ENCODE results near the gene MAB21L3.
"Not testable (repeated sequence)": the region's sequence is repeated elsewhere in the genome, so short reads cannot be mapped to it uniquely, and the experiment has no call there.

Gene MAB21L3

GRCh38 chr1:116138277-116138792 is 27.1 kb downstream of the MAB21L3 start:
- DNase-seq (ENCODE audit: low read depth), result no peak

GRCh38 chr1:116139592-116140134 is 28.5 kb downstream of the MAB21L3 start:
- DNase-seq (ENCODE audit: low read depth), result no peak

- DNase-seq (ENCODE audit: low read depth), result no peak
Measured at GRCh38 chr1:116144151-116144550, 33.0 kb downstream of the MAB21L3 start.

GRCh38 chr1:116146447-116147113 is 35.4 kb downstream of the MAB21L3 start:
- not testable (repeated sequence) for DNase-seq (ENCODE audit: low read depth)

- no peak for DNase-seq (ENCODE audit: low read depth)
Measured at GRCh38 chr1:116147114-116147510, 35.9 kb downstream of the MAB21L3 start.

- DNase-seq (ENCODE audit: low read depth), result no peak
Measured at GRCh38 chr1:116147972-116148371, 36.8 kb downstream of the MAB21L3 start.

GRCh38 chr1:116148967-116149366 is 37.8 kb downstream of the MAB21L3 start:
- no peak for DNase-seq (ENCODE audit: low read depth)

- DNase-seq (ENCODE audit: low read depth), result no peak
Measured at GRCh38 chr1:116150368-116150767, 39.2 kb downstream of the MAB21L3 start.

- DNase-seq (ENCODE audit: low read depth), result peak; percentile 36
Measured at GRCh38 chr1:116151739-116152576, 40.8 kb downstream of the MAB21L3 start.

- DNase-seq (ENCODE audit: low read depth), result no peak
Measured at GRCh38 chr1:116152577-116152943, 41.4 kb downstream of the MAB21L3 start.

- no peak for DNase-seq (ENCODE audit: low read depth)
Measured at GRCh38 chr1:116152950-116153691, 41.9 kb downstream of the MAB21L3 start.

- DNase-seq (ENCODE audit: low read depth), result no peak
Measured at GRCh38 chr1:116153692-116154031, 42.5 kb downstream of the MAB21L3 start.

- DNase-seq (ENCODE audit: low read depth), result no peak
Measured at GRCh38 chr1:116154536-116154935, 43.3 kb downstream of the MAB21L3 start.

- DNase-seq (ENCODE audit: low read depth), result no peak
Measured at GRCh38 chr1:116157096-116157495, 45.9 kb downstream of the MAB21L3 start.

- DNase-seq (ENCODE audit: low read depth), result no peak
Measured at GRCh38 chr1:116159177-116159576, 48.0 kb downstream of the MAB21L3 start.

- DNase-seq (ENCODE audit: low read depth), result no peak
Measured at GRCh38 chr1:116159611-116160010, 48.4 kb downstream of the MAB21L3 start.

GRCh38 chr1:116161390-116161789 is 50.2 kb downstream of the MAB21L3 start:
- no peak for DNase-seq (ENCODE audit: low read depth)

GRCh38 chr1:116161877-116162390 is 50.7 kb downstream of the MAB21L3 start:
- no peak for DNase-seq (ENCODE audit: low read depth)

GRCh38 chr1:116163533-116163932 is 52.3 kb downstream of the MAB21L3 start:
- no peak for DNase-seq (ENCODE audit: low read depth)

GRCh38 chr1:116164150-116164549 is 53.0 kb downstream of the MAB21L3 start:
- no peak for DNase-seq (ENCODE audit: low read depth)

GRCh38 chr1:116164604-116165368 is 53.6 kb downstream of the MAB21L3 start:
- DNase-seq (ENCODE audit: low read depth), result no peak
